WTC11 (cell line): Measurements from ENCODE around the gene COPS6.

Experiments used
- IRF2 ChIP-seq: sonication (generic); formaldehyde crosslinking; IDR thresholded peaks from 2 replicates; pipeline ENCODE4 v1.8.0; 2022; ENCODE audit warnings: low read depth, missing genetic modification reagents, borderline replicate concordance
- NR3C1 ChIP-seq: sonication (generic); formaldehyde crosslinking; conservative IDR thresholded peaks from 2 replicates; pipeline ENCODE4 v1.8.1; 2023; ENCODE audit warnings: low read depth, mild to moderate bottlenecking, missing genetic modification reagents
- PRRX2 ChIP-seq: fragments of 250-450 bp; sonication (Bioruptor Pico); IDR thresholded peaks from 2 replicates; pipeline ENCODE4 v1.8.0; 2021; ENCODE audit warnings: mild to moderate bottlenecking
- SP1 ChIP-seq: sonication (generic); formaldehyde crosslinking; conservative IDR thresholded peaks from 2 replicates; pipeline ENCODE4 v1.8.1; 2022; ENCODE audit warnings: missing genetic modification reagents
- TF ChIP-seq, protein P1 (sequence below): fragments of 200-600 bp; IDR thresholded peaks from 2 replicates; pipeline ENCODE4 v1.8.0; 2022; ENCODE audit warnings: antibody characterized with exemption
- TF ChIP-seq, protein P2 (sequence below): sonication (generic); formaldehyde crosslinking; IDR thresholded peaks from 2 replicates; pipeline ENCODE4 v1.8.0; 2022; ENCODE audit warnings: mild to moderate bottlenecking, missing genetic modification reagents
- TF ChIP-seq, protein P3 (sequence below): sonication (generic); formaldehyde crosslinking; IDR thresholded peaks from 2 replicates; pipeline ENCODE4 v1.8.0; 2023; ENCODE audit warnings: missing genetic modification reagents, mild to moderate bottlenecking, borderline replicate concordance

DNA sequence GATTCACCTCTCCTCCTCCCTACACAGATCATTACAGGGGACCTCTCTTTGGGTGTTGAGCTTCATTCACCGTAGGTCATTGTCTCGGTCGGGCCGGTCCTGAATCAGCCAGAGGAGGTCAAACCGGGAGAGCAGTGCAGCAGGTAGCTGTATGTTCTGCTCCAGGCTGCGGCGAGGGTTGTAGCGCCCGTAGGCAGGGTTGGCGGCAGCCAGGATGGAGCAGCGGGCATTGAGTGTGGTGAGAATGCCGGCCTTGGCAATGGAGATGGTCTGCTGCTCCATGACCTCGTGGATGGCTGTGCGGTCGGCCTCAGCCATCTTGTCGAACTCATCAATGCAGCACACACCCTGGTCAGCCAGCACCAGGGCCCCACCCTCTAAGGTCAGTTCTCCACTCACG is 6.9 kb downstream of the COPS6 start:
- TF ChIP-seq NR3C1 (CRISPR knock-in tag), result no peak
- TF ChIP-seq, protein P1, sequence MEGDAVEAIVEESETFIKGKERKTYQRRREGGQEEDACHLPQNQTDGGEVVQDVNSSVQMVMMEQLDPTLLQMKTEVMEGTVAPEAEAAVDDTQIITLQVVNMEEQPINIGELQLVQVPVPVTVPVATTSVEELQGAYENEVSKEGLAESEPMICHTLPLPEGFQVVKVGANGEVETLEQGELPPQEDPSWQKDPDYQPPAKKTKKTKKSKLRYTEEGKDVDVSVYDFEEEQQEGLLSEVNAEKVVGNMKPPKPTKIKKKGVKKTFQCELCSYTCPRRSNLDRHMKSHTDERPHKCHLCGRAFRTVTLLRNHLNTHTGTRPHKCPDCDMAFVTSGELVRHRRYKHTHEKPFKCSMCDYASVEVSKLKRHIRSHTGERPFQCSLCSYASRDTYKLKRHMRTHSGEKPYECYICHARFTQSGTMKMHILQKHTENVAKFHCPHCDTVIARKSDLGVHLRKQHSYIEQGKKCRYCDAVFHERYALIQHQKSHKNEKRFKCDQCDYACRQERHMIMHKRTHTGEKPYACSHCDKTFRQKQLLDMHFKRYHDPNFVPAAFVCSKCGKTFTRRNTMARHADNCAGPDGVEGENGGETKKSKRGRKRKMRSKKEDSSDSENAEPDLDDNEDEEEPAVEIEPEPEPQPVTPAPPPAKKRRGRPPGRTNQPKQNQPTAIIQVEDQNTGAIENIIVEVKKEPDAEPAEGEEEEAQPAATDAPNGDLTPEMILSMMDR, result no peak
- TF ChIP-seq SP1 (CRISPR knock-in tag), result no peak
- TF ChIP-seq, protein P2, sequence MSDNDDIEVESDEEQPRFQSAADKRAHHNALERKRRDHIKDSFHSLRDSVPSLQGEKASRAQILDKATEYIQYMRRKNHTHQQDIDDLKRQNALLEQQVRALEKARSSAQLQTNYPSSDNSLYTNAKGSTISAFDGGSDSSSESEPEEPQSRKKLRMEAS (CRISPR knock-in tag), result no peak
- TF ChIP-seq, protein P3, sequence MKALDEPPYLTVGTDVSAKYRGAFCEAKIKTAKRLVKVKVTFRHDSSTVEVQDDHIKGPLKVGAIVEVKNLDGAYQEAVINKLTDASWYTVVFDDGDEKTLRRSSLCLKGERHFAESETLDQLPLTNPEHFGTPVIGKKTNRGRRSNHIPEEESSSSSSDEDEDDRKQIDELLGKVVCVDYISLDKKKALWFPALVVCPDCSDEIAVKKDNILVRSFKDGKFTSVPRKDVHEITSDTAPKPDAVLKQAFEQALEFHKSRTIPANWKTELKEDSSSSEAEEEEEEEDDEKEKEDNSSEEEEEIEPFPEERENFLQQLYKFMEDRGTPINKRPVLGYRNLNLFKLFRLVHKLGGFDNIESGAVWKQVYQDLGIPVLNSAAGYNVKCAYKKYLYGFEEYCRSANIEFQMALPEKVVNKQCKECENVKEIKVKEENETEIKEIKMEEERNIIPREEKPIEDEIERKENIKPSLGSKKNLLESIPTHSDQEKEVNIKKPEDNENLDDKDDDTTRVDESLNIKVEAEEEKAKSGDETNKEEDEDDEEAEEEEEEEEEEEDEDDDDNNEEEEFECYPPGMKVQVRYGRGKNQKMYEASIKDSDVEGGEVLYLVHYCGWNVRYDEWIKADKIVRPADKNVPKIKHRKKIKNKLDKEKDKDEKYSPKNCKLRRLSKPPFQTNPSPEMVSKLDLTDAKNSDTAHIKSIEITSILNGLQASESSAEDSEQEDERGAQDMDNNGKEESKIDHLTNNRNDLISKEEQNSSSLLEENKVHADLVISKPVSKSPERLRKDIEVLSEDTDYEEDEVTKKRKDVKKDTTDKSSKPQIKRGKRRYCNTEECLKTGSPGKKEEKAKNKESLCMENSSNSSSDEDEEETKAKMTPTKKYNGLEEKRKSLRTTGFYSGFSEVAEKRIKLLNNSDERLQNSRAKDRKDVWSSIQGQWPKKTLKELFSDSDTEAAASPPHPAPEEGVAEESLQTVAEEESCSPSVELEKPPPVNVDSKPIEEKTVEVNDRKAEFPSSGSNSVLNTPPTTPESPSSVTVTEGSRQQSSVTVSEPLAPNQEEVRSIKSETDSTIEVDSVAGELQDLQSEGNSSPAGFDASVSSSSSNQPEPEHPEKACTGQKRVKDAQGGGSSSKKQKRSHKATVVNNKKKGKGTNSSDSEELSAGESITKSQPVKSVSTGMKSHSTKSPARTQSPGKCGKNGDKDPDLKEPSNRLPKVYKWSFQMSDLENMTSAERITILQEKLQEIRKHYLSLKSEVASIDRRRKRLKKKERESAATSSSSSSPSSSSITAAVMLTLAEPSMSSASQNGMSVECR (CRISPR knock-in tag), result no peak
- TF ChIP-seq IRF2, result no peak
- TF ChIP-seq PRRX2 (CRISPR knock-in tag), result no peak
